Thyroid gland (tissue), 4 donors: ENCODE measurements around the gene UFSP1. TPM values are rescaled to one million over a fixed set of nuclear protein-coding genes. Genes with fewer than 3 reads are reported as not detected.

ENCODE experiments used
- microRNA-seq: library from miRNA; unstranded; fragments of <30 nt; microRNA quantifications from one replicate; pipeline ENCODE4, GENCODE V29; 2016
- small RNA-seq: library from RNA; depleted of rRNA; stranded (forward); fragments of <200 nt; gene quantifications from one replicate; pipeline ENCODE3, GENCODE V24; 2016
- total RNA-seq, 4 donors: library from RNA; depleted of rRNA; stranded (reverse); fragments of >200 nt; gene quantifications; one replicate each; pipeline ENCODE4 v1.2.3, GENCODE V29; 2016

The UFSP1 gene
- total RNA-seq, 4 donors from 2014 or later: 7.4 to 10.4 (median 8.9) TPM

Small RNA genes lying within 50 kb of the gene (microRNA-seq; reads per million reads assigned to microRNA genes)
- gene MIR6875: not detected

Small RNA genes lying within 50 kb of the gene (small RNA-seq; reads per million reads assigned to genes)
- gene RN7SL549P (not detected), gene RPS29P15 (not detected)

Other genes with a start within 250 kb of the UFSP1 start
- gene TFR2, start 248.2 kb downstream of the UFSP1 start, total RNA-seq: under 1 TPM in 2 of 4 donors, not detected in 2; 0.22 to 0.27 TPM
- under 1 TPM in 1 of 4 donors, not detected in 3; 0.93 TPM for gene ACTL6B, start 233.3 kb downstream of the UFSP1 start, total RNA-seq
- 100 to 1,000 TPM; 168 to 221 (median 186) TPM for gene GNB2, start 216.0 kb downstream of the UFSP1 start, total RNA-seq
- 10 to 100 TPM; 30.5 to 46.9 (median 35.3) TPM for gene GIGYF1, start 195.5 kb downstream of the UFSP1 start, total RNA-seq
- gene POP7, start 183.6 kb downstream of the UFSP1 start, total RNA-seq: 10 to 100 TPM; 15.8 to 44.8 (median 21.0) TPM
- gene EPO, start 169.2 kb downstream of the UFSP1 start, total RNA-seq: not detected
- under 1 TPM in 2 of 4 donors, not detected in 2; under 0.01 TPM for gene ZAN, start 156.1 kb downstream of the UFSP1 start, total RNA-seq
- 10 to 100 TPM; 27.9 to 38.0 (median 35.1) TPM for gene EPHB4, start 62.2 kb downstream of the UFSP1 start, total RNA-seq
- 10 to 100 TPM; 15.2 to 27.9 (median 17.2) TPM for gene SLC12A9, start 37.0 kb downstream of the UFSP1 start, total RNA-seq
- 100 to 1,000 TPM in 3 of 4 donors, 10 to 100 TPM in 1; 64.5 to 122 (median 109) TPM for gene TRIP6, start 22.3 kb downstream of the UFSP1 start, total RNA-seq
- gene SRRT, start 14.6 kb downstream of the UFSP1 start, total RNA-seq: 100 to 1,000 TPM in 1 of 4 donors, 10 to 100 TPM in 3; 62.5 to 109 (median 93.2) TPM
- 1 to 10 TPM; 1.0 to 4.8 (median 1.8) TPM for gene ACHE, start 6.2 kb upstream of the UFSP1 start, total RNA-seq
- under 1 TPM; under 0.01 to 0.29 (median 0.22) TPM for gene MUC3A, start 59.8 kb upstream of the UFSP1 start, total RNA-seq
- not detected for gene MUC12, start 79.8 kb upstream of the UFSP1 start, total RNA-seq
- not detected for gene MUC17, start 130.4 kb upstream of the UFSP1 start, total RNA-seq
- 10 to 100 TPM; 19.6 to 36.4 (median 28.5) TPM for gene TRIM56, start 195.8 kb upstream of the UFSP1 start, total RNA-seq
- gene SERPINE1, start 237.4 kb upstream of the UFSP1 start, total RNA-seq: 10 to 100 TPM in 1 of 4 donors, 1 to 10 TPM in 3; 4.7 to 18.6 (median 7.6) TPM